ENCODE results near the gene RPP14.

Gene RPP14

DNA sequence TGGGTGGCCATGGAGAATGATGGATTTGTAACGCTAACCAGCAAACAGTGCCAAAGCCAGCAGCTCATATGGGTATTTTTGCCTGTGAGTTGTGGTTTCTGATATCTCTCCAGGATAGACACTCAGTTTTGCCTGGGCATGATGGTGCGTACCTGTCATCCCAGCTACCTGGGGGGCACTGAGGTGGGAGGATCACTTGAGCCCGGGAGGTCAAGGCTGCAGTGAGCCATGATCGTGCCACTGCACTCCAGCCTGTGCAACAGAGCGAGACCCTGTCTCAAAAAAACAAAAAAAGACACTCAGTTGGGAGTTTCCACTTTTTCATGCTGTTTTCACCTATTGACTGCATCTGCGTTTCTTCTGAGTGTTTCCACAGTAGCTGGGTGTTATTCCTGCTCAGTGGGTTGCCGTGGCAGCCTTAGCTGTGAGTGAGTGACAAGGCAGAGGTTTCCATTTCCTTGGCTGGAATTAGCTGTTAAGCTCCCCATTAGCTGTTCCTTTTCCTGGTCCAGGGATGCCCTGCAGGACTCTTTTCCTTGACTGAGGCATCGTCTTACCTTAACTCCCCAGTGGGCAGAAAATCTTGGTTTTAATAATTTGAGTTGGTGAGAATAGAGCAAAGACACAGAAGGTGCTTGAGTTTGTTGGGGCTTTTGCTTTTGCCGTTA is 14.2 kb upstream of the RPP14 start:
- no peak for DNase-seq (ENCODE audit: low read depth in 2 of 2)

DNA sequence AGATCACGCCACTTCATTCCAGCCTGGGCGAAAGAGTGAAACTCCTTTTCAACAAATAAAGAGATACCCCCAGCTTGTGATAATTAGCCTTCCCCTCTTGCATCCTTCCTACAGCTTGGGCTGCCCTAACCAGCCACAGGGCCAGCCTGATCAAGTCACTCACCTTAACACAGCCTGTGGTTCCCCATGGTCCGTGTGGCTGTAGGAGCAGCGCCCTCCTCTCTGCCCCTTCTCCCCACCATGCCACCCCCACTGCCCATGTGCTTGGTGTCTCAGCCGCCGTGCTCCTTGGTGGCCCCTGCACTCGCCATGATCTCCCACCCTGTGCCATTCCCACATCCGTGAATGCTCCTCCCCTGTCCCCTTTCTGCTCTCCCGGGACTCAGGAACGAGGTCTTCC is 13.2 kb upstream of the RPP14 start:
- DNase-seq (ENCODE audit: low read depth in 2 of 2), result no peak

DNA sequence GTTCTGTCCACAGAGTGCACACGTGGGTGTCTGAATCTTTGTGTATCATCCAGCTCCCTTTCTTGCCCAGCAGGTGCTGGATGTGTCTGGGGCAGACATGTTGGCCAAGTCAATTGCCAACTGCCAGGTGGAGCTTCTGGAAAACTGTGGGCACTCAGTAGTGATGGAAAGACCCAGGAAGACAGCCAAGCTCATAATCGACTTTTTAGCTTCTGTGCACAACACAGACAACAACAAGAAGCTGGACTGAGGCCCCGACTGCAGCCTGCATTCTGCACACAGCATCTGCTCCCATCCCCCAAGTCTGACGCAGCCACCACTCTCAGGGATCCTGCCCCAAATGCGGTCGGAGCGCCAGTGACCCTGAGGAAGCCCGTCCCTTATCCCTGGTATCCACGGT is 12.5 kb upstream of the RPP14 start:
- no peak for DNase-seq (ENCODE audit: low read depth in 2 of 2)

DNA sequence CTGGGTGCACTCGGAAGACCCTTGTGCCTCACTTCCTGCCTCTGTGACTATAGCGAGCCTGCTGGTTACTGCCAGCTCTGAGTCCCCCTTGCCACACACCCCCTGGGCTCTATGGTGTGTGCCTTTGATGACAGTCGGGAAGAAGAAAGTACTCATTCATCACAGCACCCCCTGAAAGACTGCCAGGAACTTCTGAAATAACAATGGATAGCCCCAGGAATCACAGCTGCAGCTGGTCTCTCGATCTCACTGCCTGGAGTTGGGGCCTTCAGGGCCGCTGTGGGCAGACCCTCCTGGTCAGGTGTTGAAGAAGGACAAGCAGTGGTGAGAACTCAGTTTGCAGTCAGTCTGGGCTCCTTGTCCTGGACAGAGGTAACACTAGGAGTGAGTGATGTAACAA is 9.8 kb upstream of the RPP14 start:
- no peak for DNase-seq (ENCODE audit: low read depth in 2 of 2)

DNA sequence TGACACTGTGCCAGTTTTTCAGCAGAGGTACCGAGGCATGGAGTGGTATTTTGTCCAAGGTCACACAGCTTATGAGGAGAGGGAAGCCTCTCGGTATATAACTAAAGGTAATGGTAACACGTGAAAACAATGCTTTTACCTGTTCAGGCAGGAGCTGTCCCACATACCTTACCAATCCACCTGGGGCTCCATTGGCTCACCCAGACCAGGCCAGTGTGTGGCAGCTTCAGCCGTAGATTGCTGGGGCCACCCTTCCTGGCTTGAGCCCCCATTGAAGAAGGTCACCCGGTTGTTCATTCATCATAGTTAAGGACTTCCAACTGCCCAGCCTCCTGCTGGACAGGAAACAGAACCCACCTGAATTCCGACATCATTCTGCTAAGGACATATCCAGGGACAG is 9.2 kb upstream of the RPP14 start:
- no peak for DNase-seq (ENCODE audit: low read depth in 2 of 2)

DNA sequence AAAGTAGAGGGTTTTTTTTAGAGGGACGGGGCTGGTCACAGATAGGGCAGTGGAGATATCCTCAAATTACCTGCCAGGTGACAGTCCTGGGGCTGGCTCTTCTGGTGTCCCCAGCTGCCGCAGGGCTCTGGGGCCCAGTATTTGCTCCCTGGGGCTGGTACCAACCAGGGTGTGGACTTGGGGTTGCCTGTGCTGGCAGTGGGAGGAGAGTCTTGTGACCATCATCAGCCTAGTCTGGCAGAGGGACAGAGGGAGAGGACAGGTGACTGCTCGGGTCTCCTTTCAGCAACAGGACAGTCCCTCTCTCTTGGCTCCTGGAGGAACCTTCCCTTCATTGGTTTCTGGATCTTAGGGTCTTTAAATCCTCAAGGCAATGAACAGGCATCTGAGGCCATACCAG is 7.9 kb upstream of the RPP14 start:
- DNase-seq (ENCODE audit: low read depth in 2 of 2), result no peak

DNA sequence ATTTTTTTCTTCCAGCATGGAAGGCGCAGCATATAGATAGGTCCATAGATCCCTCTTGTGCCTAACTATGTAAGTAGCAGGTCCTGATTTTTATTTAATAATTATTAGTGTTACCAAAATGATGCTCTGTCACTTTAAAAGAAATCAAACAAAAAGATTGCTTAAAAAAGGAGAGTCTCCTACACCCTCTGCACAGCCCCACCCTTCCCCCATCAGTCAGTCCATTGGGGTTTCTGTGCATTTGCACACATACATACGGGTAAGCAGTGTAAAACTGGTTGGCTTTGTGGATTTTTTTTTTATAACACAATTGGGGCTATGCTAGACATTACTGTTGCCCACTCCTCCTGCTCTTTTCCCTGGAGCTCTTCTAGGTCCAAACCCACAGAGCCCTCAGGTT is 7.0 kb upstream of the RPP14 start:
- DNase-seq (ENCODE audit: low read depth in 2 of 2), result no peak

DNA sequence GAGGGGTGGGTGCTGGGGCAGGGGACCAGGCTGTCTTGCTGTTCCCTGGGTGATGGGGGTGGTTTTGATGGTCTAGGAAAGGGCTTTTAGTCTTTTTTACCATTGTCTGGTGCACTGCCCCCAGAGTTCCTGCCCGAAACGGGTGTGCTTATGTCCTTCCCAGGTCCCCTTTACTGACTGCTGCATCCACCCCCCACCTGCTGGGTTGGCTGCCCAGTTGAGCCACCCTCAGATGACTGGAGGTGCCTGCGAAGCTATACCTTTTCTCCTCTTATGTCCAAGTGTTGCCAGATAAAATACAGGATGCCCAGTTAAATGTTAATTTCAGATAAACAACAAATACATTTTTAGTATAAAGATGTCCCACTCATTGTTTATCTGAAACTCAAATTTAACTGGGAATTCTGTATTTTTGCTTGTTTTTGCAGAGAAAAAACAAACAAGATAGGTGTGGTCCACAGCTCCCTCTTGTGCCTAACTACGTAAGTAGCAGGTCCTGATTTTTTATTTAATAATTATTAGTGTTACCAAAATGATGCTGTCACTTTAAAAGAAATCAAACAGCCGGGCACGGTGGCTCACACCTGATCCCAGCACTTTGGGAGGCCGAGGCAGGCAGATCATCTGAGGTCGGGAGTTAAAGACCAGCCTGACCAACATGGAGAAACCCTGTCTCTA is 6.1 kb upstream of the RPP14 start:
- peak; percentile 16 to 19 for DNase-seq (ENCODE audit: low read depth in 2 of 2)

DNA sequence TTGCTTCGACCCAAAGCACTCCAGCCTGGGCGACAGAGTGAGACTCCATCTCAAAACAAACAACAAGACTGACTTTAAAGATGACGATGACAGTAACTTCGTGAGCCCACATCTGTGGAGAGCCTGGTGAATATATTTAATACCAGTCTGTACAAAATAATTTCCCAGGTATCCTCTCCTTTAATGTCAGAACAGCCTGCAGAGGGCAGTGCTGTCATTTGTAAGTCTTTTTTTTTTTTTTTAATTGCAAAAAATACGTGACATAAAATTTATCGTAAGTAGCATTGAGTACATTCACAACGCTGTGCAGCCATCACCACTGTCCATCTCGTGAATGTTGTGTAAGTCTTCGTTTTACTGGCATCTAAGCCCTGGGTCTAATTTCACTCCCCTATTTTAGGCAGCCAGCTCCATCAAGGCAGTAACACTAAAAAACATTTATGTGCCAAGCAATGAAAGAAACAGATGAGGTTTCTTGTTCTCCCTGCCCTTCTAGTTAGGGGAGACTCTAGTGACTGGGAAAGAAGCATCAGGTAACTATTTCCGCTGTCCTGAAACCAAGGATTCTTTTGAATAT is 1.7 kb downstream of the RPP14 start:
- peak; percentile 16 to 21 for DNase-seq (ENCODE audit: low read depth in 2 of 2)

DNA sequence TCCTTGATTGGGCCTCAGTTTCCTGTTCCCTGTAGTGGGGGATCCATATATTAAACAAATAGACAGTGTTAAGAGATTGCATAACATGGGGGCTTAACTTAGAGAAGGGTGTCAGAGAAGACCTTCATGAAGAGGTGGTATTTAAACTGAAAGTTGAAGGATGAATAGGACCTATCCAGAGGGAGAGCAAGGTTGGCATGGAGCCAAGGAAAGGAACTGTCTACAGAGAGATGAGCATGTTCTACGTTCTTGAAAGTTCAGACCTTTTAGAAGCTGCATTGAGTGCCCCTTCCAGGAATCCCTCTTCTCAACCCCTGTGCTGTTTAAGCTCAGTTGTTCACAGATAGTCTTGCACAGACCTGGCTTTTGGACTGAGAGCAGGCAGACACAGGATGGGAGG is 2.7 kb downstream of the RPP14 start:
- no peak for DNase-seq (ENCODE audit: low read depth in 2 of 2)

DNA sequence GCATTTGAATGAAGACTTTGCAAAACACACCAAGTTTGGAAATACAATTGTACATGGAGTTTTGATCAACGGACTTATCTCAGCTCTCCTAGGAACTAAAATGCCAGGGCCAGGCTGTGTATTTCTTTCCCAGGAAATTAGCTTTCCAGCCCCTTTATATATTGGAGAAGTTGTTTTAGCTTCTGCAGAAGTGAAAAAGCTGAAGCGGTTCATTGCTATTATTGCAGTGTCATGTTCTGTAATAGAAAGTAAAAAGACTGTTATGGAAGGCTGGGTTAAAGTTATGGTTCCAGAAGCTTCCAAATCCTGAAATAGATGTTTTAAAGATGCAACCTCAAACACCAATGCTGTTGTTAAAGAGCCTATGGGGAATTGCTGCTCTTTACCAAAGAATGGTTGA is 11.8 kb downstream of the RPP14 start:
- DNase-seq (ENCODE audit: low read depth in 2 of 2), result no peak

DNA sequence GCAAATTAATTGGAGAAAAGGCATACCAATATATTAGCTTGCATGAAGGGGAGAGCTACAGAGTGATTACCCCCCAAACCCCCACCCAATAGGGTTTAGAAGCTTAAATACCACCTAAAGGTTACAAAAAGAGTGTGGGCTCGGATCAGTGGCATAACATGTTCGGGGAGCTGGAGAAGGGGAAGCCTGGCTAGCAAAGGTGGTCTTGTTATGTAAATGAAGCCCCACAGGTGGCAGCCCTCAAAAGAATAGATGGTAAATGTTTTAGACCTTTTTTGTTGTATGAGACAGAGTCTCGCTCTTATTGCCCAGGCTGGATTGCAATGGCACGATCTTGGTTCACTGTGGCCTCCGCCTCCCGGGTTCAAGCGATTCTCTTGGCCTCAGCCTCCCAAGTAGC is 15.7 kb downstream of the RPP14 start:
- no peak for DNase-seq (ENCODE audit: low read depth in 2 of 2)

DNA sequence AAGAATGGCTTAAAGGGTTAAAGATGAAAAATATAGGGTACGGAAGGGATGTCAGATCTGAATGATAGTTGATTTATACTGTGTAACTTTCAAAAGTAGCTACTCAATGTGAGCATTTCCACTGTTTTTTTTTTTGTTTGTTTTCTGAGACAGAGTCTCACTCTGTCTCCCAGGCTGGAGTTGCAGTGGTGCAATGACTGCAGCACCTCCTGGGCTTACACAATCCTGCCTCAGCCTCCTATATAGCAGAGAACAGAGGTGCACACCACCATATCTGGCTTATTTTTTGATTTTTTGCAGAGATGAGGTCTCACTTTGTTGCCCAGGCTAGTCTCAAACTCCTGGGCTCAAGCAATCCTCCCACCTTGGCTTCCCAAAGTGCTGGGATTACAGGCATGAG is 16.7 kb downstream of the RPP14 start:
- DNase-seq (ENCODE audit: low read depth in 2 of 2), result no peak

DNA sequence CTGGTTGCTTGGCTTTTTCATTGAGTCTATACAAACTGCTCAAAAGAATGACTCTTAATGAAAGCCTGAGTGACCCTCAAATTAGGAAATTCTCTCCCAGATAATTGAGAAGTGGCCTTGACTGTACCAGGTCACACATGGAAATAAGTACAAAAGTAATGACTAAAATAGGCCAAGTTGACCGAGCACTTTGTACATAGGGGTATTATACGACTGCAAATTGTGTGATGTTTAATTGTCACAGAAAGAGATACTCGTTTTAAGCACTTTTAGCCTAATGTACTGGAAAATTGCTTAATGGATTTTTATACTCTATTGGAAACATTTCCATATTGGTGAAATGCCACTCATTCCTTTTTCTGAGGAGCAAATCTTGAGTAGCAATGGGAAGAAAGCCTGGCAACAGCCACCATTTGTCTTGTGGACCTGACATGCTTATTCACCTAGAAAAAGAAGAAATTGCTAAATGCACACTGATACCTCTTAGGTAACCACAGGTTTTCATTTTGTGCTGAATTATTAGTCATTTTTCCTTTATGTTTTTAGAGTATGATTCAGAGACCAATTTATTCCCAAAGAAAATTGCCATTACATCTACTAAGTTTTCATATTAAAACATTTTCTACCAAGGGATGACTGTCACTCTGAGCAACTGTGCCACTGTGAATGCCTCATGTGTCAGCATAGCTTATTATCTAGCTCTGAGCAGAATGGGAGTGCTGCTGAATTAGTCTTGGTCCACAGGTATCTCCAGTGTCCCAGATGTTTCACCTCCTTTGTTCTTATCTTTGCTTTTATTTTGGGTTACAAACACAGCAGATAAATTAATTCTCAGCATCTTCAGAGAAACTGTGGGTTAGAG is 17.7 kb downstream of the RPP14 start:
- no peak for DNase-seq (ENCODE audit: low read depth in 2 of 2)

DNA sequence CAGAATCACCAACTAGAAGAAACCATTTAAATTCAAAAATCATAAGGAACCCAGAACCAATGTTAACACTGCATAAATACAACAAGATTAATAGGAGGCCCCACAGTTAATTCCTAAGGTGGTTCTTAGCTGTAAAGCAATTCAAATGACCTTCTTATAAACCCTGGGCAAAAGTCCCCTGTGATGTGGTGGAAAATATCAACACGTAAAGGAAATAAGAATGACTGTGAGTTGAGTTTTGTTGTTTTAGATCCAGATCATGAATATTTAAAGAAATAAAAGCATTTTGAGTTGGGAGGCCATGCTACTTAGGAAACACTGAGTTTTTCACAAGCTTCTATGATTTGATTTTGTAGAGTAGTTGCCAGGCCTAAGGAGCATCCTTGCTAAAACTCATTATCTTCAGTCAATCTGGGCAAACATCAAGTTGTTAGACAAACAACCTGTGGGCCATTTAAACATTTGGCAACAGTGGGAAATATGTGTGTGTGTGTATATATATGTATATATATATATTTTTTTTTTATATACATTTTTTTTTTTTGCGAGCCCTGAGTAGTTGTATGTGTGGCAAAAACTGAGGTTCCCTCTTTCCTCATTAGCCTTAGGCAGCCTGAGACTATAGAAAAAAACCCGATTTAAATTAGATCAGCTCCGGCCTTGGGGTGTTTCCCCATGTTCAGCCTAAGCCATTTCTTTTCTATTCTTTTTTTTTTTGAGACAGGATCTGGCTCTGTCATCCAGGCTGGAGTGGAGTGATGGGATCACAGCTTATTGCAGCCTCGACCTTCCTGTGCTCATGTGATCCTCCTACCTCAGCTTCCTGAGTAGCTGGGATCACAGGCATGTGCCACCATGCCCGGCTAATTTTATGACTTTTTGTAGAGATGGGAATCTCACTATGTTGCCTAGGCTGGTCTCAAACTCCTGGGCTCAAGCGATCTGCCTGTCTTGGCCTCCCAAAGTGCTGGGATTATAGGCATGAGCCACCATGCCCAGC is 18.6 kb downstream of the RPP14 start:
- DNase-seq (ENCODE audit: low read depth in 2 of 2), result no peak

DNA sequence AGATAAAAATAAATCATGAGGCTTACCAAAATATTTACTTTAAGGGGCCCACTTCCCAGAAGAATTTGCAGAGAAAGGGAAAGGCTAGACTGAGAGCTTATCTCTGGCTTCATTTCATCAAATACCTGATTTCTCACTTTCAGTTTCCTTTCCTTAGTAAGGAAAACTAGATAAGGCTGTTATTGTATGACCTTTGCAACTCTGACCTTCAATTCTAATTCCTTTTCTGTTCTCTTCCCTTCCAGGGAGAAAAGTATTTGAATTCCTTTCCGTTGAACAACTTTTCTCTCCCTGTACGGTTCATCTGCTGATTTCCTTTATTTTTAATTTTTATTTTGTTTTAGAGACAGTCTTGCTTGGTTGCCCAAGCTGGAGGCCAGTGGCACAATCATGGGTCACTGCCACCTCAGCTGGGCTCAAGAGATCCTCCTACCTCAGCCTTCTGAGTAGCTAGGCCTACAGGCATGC is 19.5 kb downstream of the RPP14 start:
- no peak for DNase-seq (ENCODE audit: low read depth in 2 of 2)

DNA sequence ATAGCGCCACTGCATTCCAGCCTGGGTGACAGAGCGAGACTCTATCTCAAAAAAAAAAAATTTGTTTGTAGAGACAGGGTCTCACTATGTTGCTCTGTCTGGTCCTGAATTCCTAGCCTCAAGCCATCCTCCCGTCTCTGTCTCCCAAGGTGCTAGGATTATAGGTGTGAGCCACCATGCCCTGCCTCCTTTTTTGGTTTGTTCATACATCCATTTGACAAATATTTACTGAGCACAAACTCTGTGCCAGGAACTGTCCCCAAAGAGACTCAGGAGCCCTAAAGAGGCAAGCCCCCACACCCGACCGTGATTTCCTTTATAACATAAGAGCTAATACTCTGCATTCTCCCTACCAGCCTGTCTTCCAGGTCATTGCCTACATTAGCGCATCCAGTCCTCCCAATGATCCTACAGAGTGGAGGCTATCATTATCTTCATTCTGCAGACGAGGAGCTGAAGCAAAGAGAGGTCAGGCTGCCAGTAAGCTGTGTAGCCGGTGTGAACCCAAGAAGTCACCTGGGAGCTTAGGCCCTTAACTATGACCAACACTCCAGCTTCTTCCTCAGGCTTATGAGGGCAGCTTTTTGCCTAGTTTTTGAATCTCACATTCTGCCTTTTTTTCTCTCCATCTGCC is 20.3 kb downstream of the RPP14 start:
- DNase-seq (ENCODE audit: low read depth in 2 of 2), result no peak

DNA sequence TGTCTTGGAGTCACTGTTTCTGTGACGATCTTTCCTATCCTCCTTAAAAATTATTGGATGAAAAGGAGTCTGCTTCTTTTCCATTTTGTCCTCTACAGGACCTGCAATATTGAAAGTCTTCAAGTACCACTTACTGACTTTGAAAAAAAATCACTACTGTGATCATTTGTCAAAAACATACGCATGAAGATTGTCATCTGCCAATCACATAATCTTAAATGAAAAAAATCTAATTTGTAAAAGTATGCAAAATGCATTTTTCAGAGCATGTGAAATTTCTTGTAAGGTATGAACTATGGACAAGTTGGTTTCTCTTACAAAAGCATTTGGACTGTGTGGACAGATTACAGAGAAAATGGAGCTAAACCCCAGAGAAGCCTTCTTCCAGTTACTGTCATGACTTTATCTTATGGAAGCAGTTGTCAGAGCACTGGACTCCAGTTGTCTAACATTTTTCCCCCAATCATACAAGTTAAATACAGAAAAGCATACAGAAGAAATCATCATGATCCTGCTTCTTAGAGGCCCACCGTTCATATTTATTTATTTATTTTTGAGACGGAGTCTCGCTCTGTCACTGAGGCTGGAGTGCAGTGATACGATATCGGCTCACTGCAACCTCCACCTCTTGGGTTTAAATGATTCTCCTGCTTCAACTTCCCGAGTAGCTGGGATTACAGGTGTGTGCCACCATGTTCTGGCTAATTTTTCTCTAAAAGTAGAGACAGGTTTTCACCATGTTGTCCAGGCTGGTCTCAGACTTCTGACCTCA is 23.3 kb downstream of the RPP14 start:
- no peak for DNase-seq (ENCODE audit: low read depth in 2 of 2)

DNA sequence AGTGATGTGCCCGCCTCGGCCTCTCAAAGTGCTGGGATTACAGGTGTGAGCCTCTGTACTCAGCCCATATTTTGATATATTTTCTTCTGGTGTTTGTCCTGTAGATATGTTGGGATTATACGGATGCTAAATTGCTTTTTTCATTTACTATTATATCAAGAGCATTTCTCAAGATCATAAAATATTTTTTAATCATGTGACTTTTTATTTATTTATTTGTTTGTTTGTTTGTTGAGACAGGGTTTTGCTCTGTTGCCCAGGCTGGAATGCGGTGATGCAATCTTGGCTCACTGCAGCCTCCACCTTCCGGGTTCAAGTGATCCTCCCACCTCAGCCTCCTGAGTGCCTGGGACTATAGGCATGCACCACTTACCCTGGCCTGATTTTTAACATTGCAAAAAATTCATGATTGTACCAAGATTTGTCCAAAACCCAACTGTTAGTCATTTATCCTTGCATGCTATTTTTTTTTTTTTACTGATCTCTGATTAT is 23.9 kb downstream of the RPP14 start:
- no peak for DNase-seq (ENCODE audit: low read depth in 2 of 2)
